ENCODE measurements around the gene KYAT1.
"Not testable (repeated sequence)": the region's sequence is repeated elsewhere in the genome, so short reads cannot be mapped to it uniquely, and the experiment has no call there.

KYAT1 gene

DNA sequence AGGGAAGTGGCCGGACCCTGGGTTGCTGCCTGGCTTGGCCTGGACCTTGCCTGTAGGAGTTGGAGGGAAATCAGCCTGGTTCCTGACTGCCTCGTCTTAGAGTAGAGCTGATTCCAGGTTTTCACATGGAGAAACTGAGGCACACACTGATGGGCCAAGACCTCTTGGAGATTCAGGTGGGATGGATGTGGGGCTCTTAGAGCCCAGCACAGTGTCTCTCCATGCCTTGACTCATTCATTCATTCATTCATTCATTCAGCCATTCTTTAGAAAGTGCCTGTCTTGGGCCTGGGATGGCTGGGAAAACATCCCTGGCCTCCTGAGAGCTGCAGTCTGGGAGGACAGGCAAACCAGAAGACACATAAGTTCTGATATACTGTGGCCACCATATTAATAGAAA is 2.4 kb upstream of the KYAT1 start:
- peaks cover 44% of the 10 kb centered on the region for H3K4me1 ChIP-seq (ENCODE audit: control insufficient read depth, insufficient read depth, low read length, poor library complexity, severe bottlenecking)
- H3K9me3 ChIP-seq (ENCODE audit: control insufficient read depth, low read length) = no peaks in the 10 kb centered on the region
- H3K27ac ChIP-seq (ENCODE audit: low read depth, low read length, severe bottlenecking) = no peak overlapping the region
- 96 to 100% methylated on average over 2 of the region's 2 CpGs for WGBS, 2 experiments (ENCODE audit: insufficient coverage in 2 of 2)
- peak overlapping the region; percentile 96 for H3K4me3 ChIP-seq (ENCODE audit: extremely low read depth, insufficient read depth, low read length, poor library complexity, severe bottlenecking)
- peaks cover 46% of the 10 kb centered on the region for H3K36me3 ChIP-seq (ENCODE audit: control insufficient read depth, insufficient read depth, low read length)

GRCh38 chr9:128882677-128883603 is 1.2 kb upstream of the KYAT1 start:
- peaks cover 34% of the 10 kb centered on the region for H3K36me3 ChIP-seq (ENCODE audit: control insufficient read depth, insufficient read depth, low read length)
- peaks cover 33% of the 10 kb centered on the region for H3K4me1 ChIP-seq (ENCODE audit: control insufficient read depth, insufficient read depth, low read length, poor library complexity, severe bottlenecking)
- peak overlapping the region; percentile 96 for H3K4me3 ChIP-seq (ENCODE audit: extremely low read depth, insufficient read depth, low read length, poor library complexity, severe bottlenecking)
- H3K9me3 ChIP-seq (ENCODE audit: control insufficient read depth, low read length) = no peaks in the 10 kb centered on the region
- 0 to 4% methylated on average over 10 of the region's 19 CpGs for WGBS, 2 experiments (ENCODE audit: insufficient coverage in 2 of 2)
- H3K27ac ChIP-seq (ENCODE audit: low read depth, low read length, severe bottlenecking) = peak overlapping the region; percentile 89

DNA sequence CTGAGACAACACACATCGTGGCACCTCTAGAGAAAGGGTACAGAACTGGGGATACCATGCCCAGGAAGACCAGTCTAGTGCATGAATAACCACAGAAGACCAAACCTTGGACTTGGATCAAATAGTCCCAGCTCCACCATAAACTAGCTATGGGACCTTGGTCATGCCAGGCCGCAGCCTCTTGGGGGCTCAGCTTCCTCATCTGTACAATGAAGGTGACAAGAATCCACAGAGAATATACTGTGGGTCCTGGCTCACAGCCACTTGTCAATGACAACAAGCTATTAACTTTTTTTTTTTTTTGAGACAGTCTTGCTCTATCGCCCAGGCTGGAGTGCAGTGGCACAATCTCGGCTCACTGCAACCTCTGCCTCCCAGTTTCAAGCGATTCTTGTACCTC is 3.9 kb downstream of the KYAT1 start:
- H3K4me1 ChIP-seq (ENCODE audit: control insufficient read depth, insufficient read depth, low read length, poor library complexity, severe bottlenecking) = no peaks in the 10 kb centered on the region
- no peak overlapping the region for H3K4me3 ChIP-seq (ENCODE audit: extremely low read depth, insufficient read depth, low read length, poor library complexity, severe bottlenecking)
- WGBS, 2 experiments (ENCODE audit: insufficient coverage in 2 of 2) = 96 to 100% methylated on average over 2 to 5 of the region's 5 CpGs
- H3K9me3 ChIP-seq (ENCODE audit: control insufficient read depth, low read length) = no peaks in the 10 kb centered on the region
- H3K27ac ChIP-seq (ENCODE audit: low read depth, low read length, severe bottlenecking) = no peak overlapping the region
- H3K36me3 ChIP-seq (ENCODE audit: control insufficient read depth, insufficient read depth, low read length) = peaks cover 4% of the 10 kb centered on the region

GRCh38 chr9:128870941-128871265 is 10.8 kb downstream of the KYAT1 start:
- 75 to 87% methylated on average over 7 of the region's 7 CpGs for WGBS, 2 experiments (ENCODE audit: insufficient coverage in 2 of 2)
- H3K9me3 ChIP-seq (ENCODE audit: control insufficient read depth, low read length); H3K4me1 ChIP-seq (ENCODE audit: control insufficient read depth, insufficient read depth, low read length, poor library complexity, severe bottlenecking); H3K4me3 ChIP-seq (ENCODE audit: extremely low read depth, insufficient read depth, low read length, poor library complexity, severe bottlenecking); H3K27ac ChIP-seq (ENCODE audit: low read depth, low read length, severe bottlenecking): not testable (repeated sequence)
- peaks cover 31% of the 10 kb centered on the region for H3K36me3 ChIP-seq (ENCODE audit: control insufficient read depth, insufficient read depth, low read length)

- Histone ChIP-seq H3K9me3 (ENCODE audit: control insufficient read depth, low read length) (no peaks in the 10 kb centered on the region), H3K4me1 (ENCODE audit: control insufficient read depth, insufficient read depth, low read length, poor library complexity, severe bottlenecking) (no peaks in the 10 kb centered on the region), H3K27ac (ENCODE audit: low read depth, low read length, severe bottlenecking) (no peak overlapping the region), H3K36me3 (ENCODE audit: control insufficient read depth, insufficient read depth, low read length) (peaks cover 31% of the 10 kb centered on the region), H3K4me3 (ENCODE audit: extremely low read depth, insufficient read depth, low read length, poor library complexity, severe bottlenecking) (no peak overlapping the region)
- WGBS, 2 experiments (ENCODE audit: insufficient coverage in 2 of 2) = 90 to 100% methylated on average over 2 of the region's 7 CpGs
Observed at GRCh38 chr9:128870128-128870940, 11.4 kb downstream of the KYAT1 start.

DNA sequence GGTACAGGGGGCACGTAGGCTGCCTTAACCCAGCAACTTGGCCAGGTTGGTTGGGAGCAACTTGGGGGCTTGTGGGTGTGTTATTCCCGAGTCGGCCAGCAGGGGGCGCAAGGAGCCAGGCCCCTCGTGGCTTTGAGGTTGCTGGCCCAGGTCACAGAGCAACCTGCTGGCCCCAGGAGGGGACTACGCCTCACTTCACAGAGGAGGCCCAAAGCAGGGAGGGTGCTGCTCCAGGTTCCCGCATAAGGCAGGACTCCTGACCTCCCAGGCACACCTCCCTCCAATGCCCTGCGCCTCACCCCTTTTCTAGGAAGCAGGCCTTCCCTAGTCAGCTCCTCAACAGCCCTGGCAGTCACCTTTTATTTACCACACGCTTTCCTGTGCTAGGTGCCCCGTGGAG is 18.1 kb downstream of the KYAT1 start:
- Histone ChIP-seq H3K9me3 (ENCODE audit: control insufficient read depth, low read length) (no peaks in the 10 kb centered on the region), H3K4me3 (ENCODE audit: extremely low read depth, insufficient read depth, low read length, poor library complexity, severe bottlenecking) (no peak overlapping the region), H3K4me1 (ENCODE audit: control insufficient read depth, insufficient read depth, low read length, poor library complexity, severe bottlenecking) (no peaks in the 10 kb centered on the region), H3K27ac (ENCODE audit: low read depth, low read length, severe bottlenecking) (no peak overlapping the region), H3K36me3 (ENCODE audit: control insufficient read depth, insufficient read depth, low read length) (no peaks in the 10 kb centered on the region)
- 38 to 78% methylated on average over 5 to 10 of the region's 10 CpGs for WGBS, 2 experiments (ENCODE audit: insufficient coverage in 2 of 2)

- Histone ChIP-seq H3K27ac (ENCODE audit: low read depth, low read length, severe bottlenecking) (no peak overlapping the region), H3K36me3 (ENCODE audit: control insufficient read depth, insufficient read depth, low read length) (no peaks in the 10 kb centered on the region)
- 97 to 100% methylated on average over 6 of the region's 6 CpGs for WGBS, 2 experiments (ENCODE audit: insufficient coverage in 2 of 2)
Observed at GRCh38 chr9:128862401-128862851, 19.3 kb downstream of the KYAT1 start.

GRCh38 chr9:128861501-128861900 is 20.2 kb downstream of the KYAT1 start:
- Histone ChIP-seq H3K4me3 (ENCODE audit: extremely low read depth, insufficient read depth, low read length, poor library complexity, severe bottlenecking) (no peak overlapping the region), H3K27ac (ENCODE audit: low read depth, low read length, severe bottlenecking) (no peak overlapping the region), H3K4me1 (ENCODE audit: control insufficient read depth, insufficient read depth, low read length, poor library complexity, severe bottlenecking) (no peaks in the 10 kb centered on the region)

More at GRCh38 chr9:128862401-128862851, 19.3 kb downstream of the KYAT1 start:
- Histone ChIP-seq H3K4me1 (ENCODE audit: control insufficient read depth, insufficient read depth, low read length, poor library complexity, severe bottlenecking) (no peaks in the 10 kb centered on the region), H3K9me3 (ENCODE audit: control insufficient read depth, low read length) (no peaks in the 10 kb centered on the region), H3K4me3 (ENCODE audit: extremely low read depth, insufficient read depth, low read length, poor library complexity, severe bottlenecking) (no peak overlapping the region)

GRCh38 chr9:128860937-128861336 is 20.8 kb downstream of the KYAT1 start:
- Histone ChIP-seq H3K9me3 (ENCODE audit: control insufficient read depth, low read length) (no peaks in the 10 kb centered on the region), H3K27ac (ENCODE audit: low read depth, low read length, severe bottlenecking) (no peak overlapping the region), H3K36me3 (ENCODE audit: control insufficient read depth, insufficient read depth, low read length) (no peaks in the 10 kb centered on the region), H3K4me3 (ENCODE audit: extremely low read depth, insufficient read depth, low read length, poor library complexity, severe bottlenecking) (no peak overlapping the region), H3K4me1 (ENCODE audit: control insufficient read depth, insufficient read depth, low read length, poor library complexity, severe bottlenecking) (no peaks in the 10 kb centered on the region)
- 90% methylated on average over 3 to 5 of the region's 5 CpGs for WGBS, 2 experiments (ENCODE audit: insufficient coverage in 2 of 2)

More at GRCh38 chr9:128861501-128861900, 20.2 kb downstream of the KYAT1 start:
- Histone ChIP-seq H3K36me3 (ENCODE audit: control insufficient read depth, insufficient read depth, low read length) (no peaks in the 10 kb centered on the region), H3K9me3 (ENCODE audit: control insufficient read depth, low read length) (no peaks in the 10 kb centered on the region)
- WGBS, 2 experiments (ENCODE audit: insufficient coverage in 2 of 2) = 97 to 100% methylated on average over 3 to 4 of the region's 6 CpGs

DNA sequence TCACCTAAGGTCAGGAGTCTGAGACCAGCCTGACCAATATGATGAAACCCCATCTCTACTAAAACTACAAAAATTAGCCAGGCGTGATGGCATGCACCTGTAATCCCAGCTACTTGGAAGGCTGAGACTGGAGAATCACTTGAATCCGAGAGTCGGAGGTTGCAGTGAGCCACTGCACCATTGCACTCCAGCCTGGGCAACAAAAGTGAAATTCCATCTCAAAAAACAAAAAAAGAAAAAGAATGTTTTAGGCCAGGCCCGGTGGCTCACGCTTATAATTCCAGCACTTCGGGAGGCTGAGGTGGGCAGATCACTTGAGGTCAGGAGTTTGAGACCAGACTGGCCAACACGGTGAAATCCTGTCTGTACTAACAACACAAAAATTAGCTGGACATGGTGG is 23.3 kb downstream of the KYAT1 start:
- H3K4me1 ChIP-seq (ENCODE audit: control insufficient read depth, insufficient read depth, low read length, poor library complexity, severe bottlenecking); H3K9me3 ChIP-seq (ENCODE audit: control insufficient read depth, low read length); H3K4me3 ChIP-seq (ENCODE audit: extremely low read depth, insufficient read depth, low read length, poor library complexity, severe bottlenecking); H3K36me3 ChIP-seq (ENCODE audit: control insufficient read depth, insufficient read depth, low read length); H3K27ac ChIP-seq (ENCODE audit: low read depth, low read length, severe bottlenecking): not testable (repeated sequence)
- 91 to 94% methylated on average over 7 of the region's 7 CpGs for WGBS, 2 experiments (ENCODE audit: insufficient coverage in 2 of 2)

Measured in mesodermal cell (in vitro differentiated cells).